Endothelial cell of umbilical vein (primary cell): ENCODE data around the gene DDIT4.

Experiments
- CTCF ChIP-seq, 2 donors: IDR thresholded peaks; 1 replicate in 1 of 2; 2 replicates in 1 of 2; pipeline ENCODE4 v1.5.1; 2011; ENCODE audit warnings: low read length in 2 of 2, mild to moderate bottlenecking in 2 of 2, moderate library complexity in 2 of 2, control low read depth in 1 of 2, inconsistent platforms in 1 of 2, low read depth in 1 of 2; ENCODE audit not compliant: insufficient read depth in 1 of 2; ENCODE audit errors: extremely low read depth in 1 of 2
- EZH2 ChIP-seq: IDR thresholded peaks from 2 replicates; pipeline ENCODE4 v1.6.1; 2012; ENCODE audit warnings: borderline replicate concordance, low read depth, mild to moderate bottlenecking, moderate library complexity, low read length, inconsistent platforms; ENCODE audit not compliant: severe bottlenecking
- GATA2 ChIP-seq: IDR thresholded peaks from 2 replicates; pipeline ENCODE4 v1.7.0; 2011; ENCODE audit warnings: low read depth, mild to moderate bottlenecking, moderate library complexity, mixed read lengths, low read length; ENCODE audit not compliant: insufficient read length, insufficient read depth
- MYC ChIP-seq: IDR thresholded peaks from one replicate; pipeline ENCODE4 v1.6.1; 2011; ENCODE audit warnings: mild to moderate bottlenecking, low read depth, low read length

GRCh38 chr10:72291019-72291532, 17.4 kb downstream of the DDIT4 start:
- TF ChIP-seq GATA2 (no peak), CTCF (IDR thresholded peaks at IDR 0.05; ENCODE audit: extremely low read depth in 1 of 2, insufficient read depth in 1 of 2, low read depth in 1 of 2, low read length in 2 of 2) (no peak), EZH2 (no peak), MYC (no peak)
